H1 (cell line): ENCODE data around the gene LRRIQ4. TPM values are rescaled to one million over a fixed set of nuclear protein-coding genes. Genes with fewer than 3 reads are reported as not detected.
A peak's percentile ranks its signal among the peaks of the same experiment; 100 is the strongest.

Source experiments
- CTCF ChIA-PET: fragments of 300-600 bp; sonication (Branson Sonifier 250); formaldehyde crosslinking; loops from one replicate; lab custom pipeline; 2021; ENCODE audit not compliant: partially characterized antibody; lab: Charles Lee
- POLR2A ChIA-PET: fragments of 300-600 bp; sonication (Branson Sonifier 250); formaldehyde crosslinking; loops from one replicate; lab custom pipeline; 2021; ENCODE audit warnings: inconsistent platforms; ENCODE audit not compliant: partially characterized antibody; lab: Charles Lee
- DNase-seq, 2 experiments: peaks; one replicate each; pipeline versions ENCODE4 v3.0.0 to v3.0.0-alpha.2; 2010 to 2022; ENCODE audit warnings: low spot score in 2 of 2, low read depth in 1 of 2, mixed read lengths in 1 of 2
- FAIRE-seq: peaks from 2 replicates; lab custom pipeline; 2011; peaks lifted over from hg19 to GRCh38; lab: Jason Lieb, UNC
- H2AFZ ChIP-seq: 2 replicates; pipeline ENCODE4 v1.8.1; 2012; ENCODE audit warnings: low read length, inconsistent platforms
- H2AK5ac ChIP-seq: 2 replicates; pipeline ENCODE4 v1.6.1; 2013; ENCODE audit warnings: low read depth, low read length
- H2BK120ac ChIP-seq: replicated peaks from 2 replicates; pipeline ENCODE3; 2013; ENCODE audit warnings: low read depth, low read length, inconsistent platforms
- H2BK12ac ChIP-seq: 2 replicates; pipeline ENCODE4 v1.6.1; 2013; ENCODE audit warnings: low read depth, low read length
- H2BK15ac ChIP-seq: 2 replicates; pipeline ENCODE4 v1.6.1; 2013; ENCODE audit warnings: low read length
- H2BK20ac ChIP-seq: 2 replicates; pipeline ENCODE4 v1.6.1; 2013; ENCODE audit warnings: low read length
- H2BK5ac ChIP-seq: 2 replicates; pipeline ENCODE4 v1.6.1; 2013; ENCODE audit warnings: low read depth, low read length
- H3K14ac ChIP-seq: 2 replicates; pipeline ENCODE4 v1.6.1; 2013; ENCODE audit warnings: inconsistent platforms; ENCODE audit not compliant: insufficient read length
- H3K18ac ChIP-seq: 2 replicates; pipeline ENCODE4 v1.6.1; 2013; ENCODE audit warnings: low read length; ENCODE audit errors: extremely low read depth
- H3K23ac ChIP-seq: 2 replicates; pipeline ENCODE4 v1.6.1; 2013; ENCODE audit warnings: inconsistent platforms; ENCODE audit not compliant: insufficient read length
- H3K23me2 ChIP-seq: 2 replicates; pipeline ENCODE4 v1.6.1; 2013; ENCODE audit warnings: low read depth, low read length
- H3K27ac ChIP-seq: 2 replicates; pipeline ENCODE4 v1.6.1; 2011; ENCODE audit warnings: low read depth, low read length, inconsistent platforms
- H3K27me3 ChIP-seq, 4 experiments: replicated peaks in 1 of 4; 1 replicate in 1 of 4; 2 replicates in 3 of 4; pipeline versions ENCODE4 v1.6.1 to v1.8.1; 2011 to 2013; ENCODE audit warnings: low read length in 3 of 4, mild to moderate bottlenecking in 3 of 4, inconsistent platforms in 2 of 4, mixed read lengths in 2 of 4, moderate library complexity in 1 of 4; ENCODE audit not compliant: control insufficient read depth in 3 of 4, insufficient read depth in 3 of 4; ENCODE audit errors: extremely low read depth in 1 of 4
- H3K36me3 ChIP-seq, 4 experiments: 2 replicates each; pipeline versions ENCODE4 v1.6.1 to v1.8.1; 2011 to 2013; ENCODE audit warnings: mild to moderate bottlenecking in 4 of 4, low read length in 3 of 4, moderate library complexity in 2 of 4, control low read depth in 1 of 4, inconsistent platforms in 1 of 4; ENCODE audit not compliant: insufficient read depth in 4 of 4, control insufficient read depth in 2 of 4
- H3K4ac ChIP-seq: replicated peaks from 2 replicates; pipeline ENCODE3; 2013; ENCODE audit warnings: low read length, low read depth, mixed read lengths, inconsistent platforms; ENCODE audit not compliant: insufficient read length
- H3K4me1 ChIP-seq, 4 experiments: replicated peaks in 1 of 4; 1 replicate in 1 of 4; 2 replicates in 3 of 4; pipeline versions ENCODE4 v1.6.1 to v1.8.1; 2011 to 2013; ENCODE audit warnings: low read length in 3 of 4, inconsistent platforms in 2 of 4, mixed read lengths in 1 of 4; ENCODE audit not compliant: insufficient read depth in 4 of 4, control insufficient read depth in 3 of 4
- H3K4me2 ChIP-seq, 2 experiments: 2 replicates each; pipeline versions ENCODE4 v1.6.1 to v1.8.1; 2011 to 2013; ENCODE audit warnings: low read depth in 2 of 2, low read length in 2 of 2, control low read depth in 1 of 2, inconsistent platforms in 1 of 2, mild to moderate bottlenecking in 1 of 2; ENCODE audit not compliant: insufficient read depth in 1 of 2
- H3K4me3 ChIP-seq, 4 experiments: fragments of 200-600, 300-600 bp in 1 of 4; sonication (generic), shearing (Covaris generic), sonication (Bioruptor Twin) in 1 of 4; 2 replicates each; pipeline versions ENCODE4 v1.5.1 to v1.8.1; 2011 to 2016; ENCODE audit warnings: low read length in 4 of 4, low read depth in 3 of 4, control low read depth in 2 of 4, inconsistent platforms in 2 of 4, mild to moderate bottlenecking in 2 of 4, mixed read lengths in 1 of 4, moderate library complexity in 1 of 4; ENCODE audit not compliant: insufficient read depth in 2 of 4; ENCODE audit errors: extremely low read depth in 1 of 4
- H3K56ac ChIP-seq: replicated peaks from 2 replicates; pipeline ENCODE3; 2013; ENCODE audit warnings: low read depth, mild to moderate bottlenecking, mixed read lengths, low read length, inconsistent platforms; ENCODE audit not compliant: insufficient read length
- H3K79me1 ChIP-seq: 2 replicates; pipeline ENCODE4 v1.6.1; 2013; ENCODE audit warnings: low read depth, low read length, control low read depth
- H3K79me2 ChIP-seq, 2 experiments: 2 replicates each; pipeline versions ENCODE4 v1.6.1 to v1.8.1; 2012 to 2013; ENCODE audit warnings: low read length in 2 of 2, mild to moderate bottlenecking in 2 of 2, inconsistent platforms in 1 of 2; ENCODE audit not compliant: insufficient read depth in 2 of 2, control insufficient read depth in 1 of 2
- H3K9ac ChIP-seq, 4 experiments: replicated peaks in 1 of 4; 1 replicate in 1 of 4; 2 replicates in 3 of 4; pipeline versions ENCODE4 v1.6.1 to v1.8.1; 2011 to 2013; ENCODE audit warnings: low read depth in 3 of 4, low read length in 3 of 4, control low read depth in 2 of 4, mild to moderate bottlenecking in 2 of 4, moderate library complexity in 2 of 4, inconsistent platforms in 1 of 4; ENCODE audit errors: extremely low read depth in 1 of 4
- H3K9me3 ChIP-seq, 2 experiments: 2 replicates each; pipeline versions ENCODE4 v1.6.1 to v1.8.1; 2012 to 2013; ENCODE audit warnings: mild to moderate bottlenecking in 2 of 2, moderate library complexity in 2 of 2, control low read depth in 1 of 2, inconsistent platforms in 1 of 2, low read depth in 1 of 2, low read length in 1 of 2, mixed read lengths in 1 of 2; ENCODE audit not compliant: insufficient read depth in 2 of 2
- H4K20me1 ChIP-seq, 2 experiments: replicated peaks in 1 of 2; 2 replicates each; pipeline versions ENCODE3 to v1.8.1; 2011 to 2013; ENCODE audit warnings: inconsistent platforms in 2 of 2, low read length in 2 of 2, mild to moderate bottlenecking in 1 of 2; ENCODE audit not compliant: insufficient read depth in 2 of 2, control insufficient read depth in 1 of 2
- H4K5ac ChIP-seq: 2 replicates; pipeline ENCODE4 v1.6.1; 2013; ENCODE audit warnings: low read length, low read depth, mixed read lengths, inconsistent platforms; ENCODE audit not compliant: insufficient read length
- H4K8ac ChIP-seq: 2 replicates; pipeline ENCODE4 v1.8.0; 2013; ENCODE audit warnings: mild to moderate bottlenecking, moderate library complexity, low read length, inconsistent platforms; ENCODE audit not compliant: insufficient read depth; ENCODE audit errors: extremely low read depth
- H4K91ac ChIP-seq: replicated peaks from 2 replicates; pipeline ENCODE3; 2013; ENCODE audit warnings: low read length, mixed read lengths, inconsistent platforms; ENCODE audit not compliant: insufficient read length
- CHD1 ChIP-seq: IDR thresholded peaks from 2 replicates; pipeline ENCODE4 v1.6.1; 2012; ENCODE audit warnings: low read depth, low read length, improper control_type of control experiment
- KDM4A ChIP-seq: IDR thresholded peaks from one replicate; pipeline ENCODE4 v1.7.1; 2012; ENCODE audit warnings: low read depth, mild to moderate bottlenecking, moderate library complexity, low read length, inconsistent platforms; ENCODE audit not compliant: severe bottlenecking
- PHF8 ChIP-seq: fragments of 200-600 bp; sonication (generic); conservative IDR thresholded peaks from 2 replicates; pipeline ENCODE4 v1.7.1; 2012; ENCODE audit warnings: low read depth, mild to moderate bottlenecking, inconsistent platforms, low read length, moderate library complexity
- POLR2AphosphoS5 ChIP-seq: IDR thresholded peaks from 2 replicates; pipeline ENCODE4 v1.6.1; 2011; ENCODE audit warnings: low read depth, low read length
- RBBP5 ChIP-seq: IDR thresholded peaks from 2 replicates; pipeline ENCODE4 v1.7.1; 2012; ENCODE audit warnings: low read depth, mild to moderate bottlenecking, inconsistent platforms, low read length, moderate library complexity, borderline replicate concordance
- RFX5 ChIP-seq: IDR thresholded peaks from 2 replicates; pipeline ENCODE4 v1.6.1; 2011; ENCODE audit warnings: low read depth, low read length, improper control_type of control experiment, borderline replicate concordance
- SIN3A ChIP-seq, 2 experiments: IDR thresholded peaks in 1 of 2; conservative IDR thresholded peaks in 1 of 2; 2 replicates each; pipeline ENCODE4 v1.6.1; 2011 to 2012; ENCODE audit warnings: low read length in 2 of 2, improper control_type of control experiment in 1 of 2, low read depth in 1 of 2, mild to moderate bottlenecking in 1 of 2
- WGBS, 2 experiments: shearing (Covaris generic) in 1 of 2; methylation state at CpG; one replicate each; pipeline versions ENCODE4 v1.1.6 to v1.1.7; 2013 to 2015; ENCODE audit warnings: low lambda C conversion rate in 2 of 2, mixed read lengths in 2 of 2, inconsistent platforms in 1 of 2, low coverage in 1 of 2, missing lambda C conversion rate in 1 of 2; ENCODE audit not compliant: insufficient replicate concordance in 2 of 2, insufficient coverage in 1 of 2, insufficient read length in 1 of 2; ENCODE audit errors: extremely low coverage in 1 of 2, missing lambda C conversion rate in 1 of 2; 5-methylcytosine and 5-hydroxymethylcytosine counted together
- long read RNA-seq, 2 experiments: library from RNA in 1 of 2; library from capped mRNA in 1 of 2; stranded (forward); transcript quantifications; one replicate each; pipeline ENCODE4 v2.0.0, GENCODE V29; 2021; ENCODE audit warnings: inconsistent platforms in 1 of 2
- polyA minus RNA-seq, 3 experiments: library from RNA; depleted of rRNA, polyadenylated mRNA; stranded (reverse); fragments of >200 nt; gene quantifications; 1 replicate in 2 of 3; 2 replicates in 1 of 3; pipeline ENCODE4 v1.2.3, GENCODE V29; 2011
- polyA plus RNA-seq, 7 experiments: library from polyadenylated mRNA; depleted of rRNA in 3 of 7; stranded (reverse) in 5 of 7; unstranded in 2 of 7; fragments of >200 nt in 5 of 7; fragments of 200-250 nt in 2 of 7; gene quantifications; 1 replicate in 5 of 7; 2 replicates in 1 of 7; 4 replicates in 1 of 7; pipeline versions ENCODE4 v1.2.1 to v1.2.3, GENCODE V29; 2011 to 2013; ENCODE audit warnings: missing spikeins in 2 of 7, mixed read lengths in 2 of 7
- total RNA-seq: library from RNA; stranded (reverse); fragmentation: NEBNext Ultra II Directional; extraction: Animal tissue kit (Norgen Biotek cat#: 25700); gene quantifications from 2 replicates; pipeline ENCODE4 v1.2.1, GENCODE V29; 2021

The LRRIQ4 gene
- total RNA-seq, result not detected in 2 replicates
- polyA plus RNA-seq (2011; rRNA removed), result 0.08 and 0.14 TPM in 2 replicates
- 0.10 TPM for polyA plus RNA-seq (2011; cell fraction: cytosol; rRNA removed)
- 0.17 TPM for polyA plus RNA-seq (2011; cell fraction: nucleus; rRNA removed)
- 0.17 TPM in 1 of 4 replicates, not detected in the others for polyA plus RNA-seq (2012, experiment 1 of 2)
- polyA plus RNA-seq (2012, experiment 2 of 2), result not detected
- polyA plus RNA-seq (2013, experiment 1 of 2), result 0.04 TPM
- 0.07 TPM for polyA plus RNA-seq (2013, experiment 2 of 2)
- 0.25 TPM in 1 of 2 replicates, not detected in the other for polyA minus RNA-seq (2011; rRNA and poly(A)+ RNA removed)
- polyA minus RNA-seq (2011; cell fraction: cytosol; rRNA and poly(A)+ RNA removed), result not detected
- polyA minus RNA-seq (2011; cell fraction: nucleus; rRNA and poly(A)+ RNA removed), result not detected
- long read RNA-seq, experiment 1, partial matches to known transcripts, result 0 of 1 reads
- long read RNA-seq, experiment 1, other reads (novel, unspliced or antisense), result 1 of 1 reads
- long read RNA-seq, experiment 2, result 0 reads

GRCh38 chr3:169812332-169813235, at the start of gene LRRIQ4, which contains the start of gene LRRC34:
LRRIQ4 (plus strand) TSS chr3:169812870; CDS start chr3:169821922, 9,052 bp downstream.
LRRC34 (minus strand) TSS chr3:169812904; CDS start chr3:169812548, 356 bp downstream.
- H2BK15ac ChIP-seq, result peak within 1 kb of the TSS; percentile 20
- peak within 1 kb of the TSS; percentile 76; the same call in 1 of the 2 replicates for H2BK5ac ChIP-seq
- H2AK5ac ChIP-seq, result no peak within 1 kb of the TSS
- WGBS, 2 experiments, result 7% methylated on average over 51 of the region's 56 CpGs; no CpG with 5 or more reads in 1 of the 2 experiments
- no peaks in the 10 kb centered on the region; a peak in 1 of 4 replicates for H3K9me3 ChIP-seq
- peaks cover 7 to 20% (median 10%) of the 10 kb centered on the region in 4 experiments; a peak in 6 of 7 replicates for H3K4me1 ChIP-seq
- H4K8ac ChIP-seq, result peak within 1 kb of the TSS; percentile 86
- peaks cover 4% of the 10 kb centered on the region; the same call in 1 of the 2 replicates for H3K23me2 ChIP-seq
- H3K4me2 ChIP-seq, result peak within 1 kb of the TSS; percentile 79 to 93
- ChIA-PET POLR2A (interaction anchor here (0.7 to 3.8 kb wide), 3 partner anchors 39 to 154 kb away, joined by 3 to 20 read pairs (median 5); partner anchors contain the start of genes MYNN, SEC62 and TERC), CTCF (interaction anchor here (0.6 to 3.0 kb wide), 4 partner anchors 10 to 49 kb away, joined by 3 to 11 read pairs (median 4); partner anchors contain the start of gene TERC)
- peak within 1 kb of the TSS; percentile 92 for H3K18ac ChIP-seq
- H3K27me3 ChIP-seq, result peaks cover 0 to 7% (median 4%) of the 10 kb centered on the region in 4 experiments; a peak in 6 of 7 replicates
- DNase-seq (peak; percentile 81 to 83), FAIRE-seq (peak; percentile 13)
- no peak within 1 kb of the TSS for H3K23ac ChIP-seq
- H2BK20ac ChIP-seq, result peak within 1 kb of the TSS; percentile 66; the same call in 1 of the 2 replicates
- no peak within 1 kb of the TSS for H4K91ac ChIP-seq
- H3K14ac ChIP-seq, result no peak within 1 kb of the TSS
- H4K5ac ChIP-seq, result peak within 1 kb of the TSS; percentile 67
- H2BK120ac ChIP-seq, result peak within 1 kb of the TSS; percentile 54
- no peak within 1 kb of the TSS for H3K27ac ChIP-seq
- H2BK12ac ChIP-seq, result peak within 1 kb of the TSS; percentile 86; the same call in 1 of the 2 replicates
- peak within 1 kb of the TSS; percentile 88 for H2AFZ ChIP-seq
- H3K9ac ChIP-seq, result peak within 1 kb of the TSS; percentile 52 to 63 (median 59)
- H3K79me2 ChIP-seq, result no peaks in the 10 kb centered on the region
- H4K20me1 ChIP-seq, result no peaks in the 10 kb centered on the region
- peak within 1 kb of the TSS; percentile 82 for H3K56ac ChIP-seq
- peak within 1 kb of the TSS; percentile 54 to 73 (median 68) for H3K4me3 ChIP-seq
- no peaks in the 10 kb centered on the region for H3K36me3 ChIP-seq
- H3K79me1 ChIP-seq, result no peaks in the 10 kb centered on the region
- peak within 1 kb of the TSS; percentile 69 for H3K4ac ChIP-seq
- TF ChIP-seq CHD1 (no peak), RBBP5 (no peak), POLR2AphosphoS5 (peak; percentile 23; the same call in 1 of the 2 replicates), KDM4A (peak; percentile 94), RFX5 (no peak), PHF8 (peak; percentile 58; the same call in 1 of the 2 replicates), SIN3A (conservative IDR thresholded peaks at IDR 0.05 in 1 of 2, IDR thresholded peaks at IDR 0.05 in 1 of 2; ENCODE audit: low read depth in 1 of 2, low read length in 2 of 2) (peak in 1 of 2 experiments; percentile 71; a peak in 2 of 4 replicates)
